Lower leg skin (tissue), 4 donors: ENCODE measurements around the gene SLC35G2. TPM values are rescaled to one million over a fixed set of nuclear protein-coding genes. Genes with fewer than 3 reads are reported as not detected.
"Not testable (repeated sequence)": the region's sequence is repeated elsewhere in the genome, so short reads cannot be mapped to it uniquely, and the experiment has no call there.

Experiments
- DNase-seq, 2 donors: peaks; one replicate each; pipeline ENCODE4 v3.0.0-alpha.2; 2019; ENCODE audit warnings: low spot score in 2 of 2
- H3K4me3 ChIP-seq: fragments of 200-600 bp; sonication (generic); 2 replicates; pipeline ENCODE4 v1.5.1; 2017; ENCODE audit warnings: mild to moderate bottlenecking, low read depth; ENCODE audit not compliant: poor library complexity, severe bottlenecking
- POLR2A ChIP-seq, 2 donors: fragments of 450-650 bp; IDR thresholded peaks; one replicate each; pipeline ENCODE4 v1.6.1; 2016 to 2017; ENCODE audit warnings: antibody characterized with exemption in 2 of 2, mild to moderate bottlenecking in 1 of 2, moderate library complexity in 1 of 2
- WGBS, 2 donors: methylation state at CpG; one replicate each; pipeline ENCODE4 v1.1.5; 2018; 5-methylcytosine and 5-hydroxymethylcytosine counted together
- intact Hi-C: fragments of 100-400 bp; cut with DNase I; formaldehyde crosslinking; loops from one replicate; pipeline ENCODE4 v1.15.0; 2023; ENCODE audit warnings: low total_unique reads
- total RNA-seq, 4 donors: library from RNA; depleted of rRNA; stranded (reverse); fragments of >200 nt; gene quantifications; one replicate each; pipeline ENCODE4 v1.1.0, GENCODE V29; 2016
- TF ChIP-seq, protein P1 (sequence below), 3 donors: fragments of 450-650 bp; IDR thresholded peaks; one replicate each; pipeline ENCODE4 v1.5.1; 2016; ENCODE audit warnings: antibody characterized with exemption in 3 of 3, mild to moderate bottlenecking in 3 of 3, moderate library complexity in 2 of 3

SLC35G2 gene
- total RNA-seq, 4 donors from 2014 or later, result 1.6 to 4.1 (median 2.6) TPM

DNA sequence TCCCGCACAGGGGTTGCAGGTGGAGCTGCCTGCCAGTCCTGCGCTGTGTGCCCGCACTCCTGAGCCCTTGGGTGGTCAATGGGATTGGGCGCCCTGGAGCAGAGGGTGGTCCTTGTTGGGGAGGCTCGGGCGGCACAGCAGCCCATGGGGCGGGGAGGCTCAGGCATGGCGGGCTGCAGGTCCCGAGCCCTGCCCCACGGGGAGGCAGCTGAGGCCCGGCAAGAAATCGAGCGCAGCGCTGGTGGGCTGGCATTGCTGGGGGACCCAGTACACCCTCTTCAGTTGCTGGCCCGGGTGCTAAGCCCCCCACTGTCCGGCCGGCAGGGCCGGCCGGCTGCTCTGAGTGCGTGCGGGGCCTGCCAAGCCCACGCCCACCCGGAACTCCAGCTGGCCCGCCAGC, 71.0 kb downstream of the SLC35G2 start:
- WGBS, 2 donors, result 84 to 89% methylated on average over 23 to 24 of the region's 24 CpGs
- intact Hi-C loops, result no loop called here
- TF ChIP-seq, protein P1, sequence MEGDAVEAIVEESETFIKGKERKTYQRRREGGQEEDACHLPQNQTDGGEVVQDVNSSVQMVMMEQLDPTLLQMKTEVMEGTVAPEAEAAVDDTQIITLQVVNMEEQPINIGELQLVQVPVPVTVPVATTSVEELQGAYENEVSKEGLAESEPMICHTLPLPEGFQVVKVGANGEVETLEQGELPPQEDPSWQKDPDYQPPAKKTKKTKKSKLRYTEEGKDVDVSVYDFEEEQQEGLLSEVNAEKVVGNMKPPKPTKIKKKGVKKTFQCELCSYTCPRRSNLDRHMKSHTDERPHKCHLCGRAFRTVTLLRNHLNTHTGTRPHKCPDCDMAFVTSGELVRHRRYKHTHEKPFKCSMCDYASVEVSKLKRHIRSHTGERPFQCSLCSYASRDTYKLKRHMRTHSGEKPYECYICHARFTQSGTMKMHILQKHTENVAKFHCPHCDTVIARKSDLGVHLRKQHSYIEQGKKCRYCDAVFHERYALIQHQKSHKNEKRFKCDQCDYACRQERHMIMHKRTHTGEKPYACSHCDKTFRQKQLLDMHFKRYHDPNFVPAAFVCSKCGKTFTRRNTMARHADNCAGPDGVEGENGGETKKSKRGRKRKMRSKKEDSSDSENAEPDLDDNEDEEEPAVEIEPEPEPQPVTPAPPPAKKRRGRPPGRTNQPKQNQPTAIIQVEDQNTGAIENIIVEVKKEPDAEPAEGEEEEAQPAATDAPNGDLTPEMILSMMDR (IDR thresholded peaks at IDR 0.05), result no peak
- no peak for TF ChIP-seq POLR2A (IDR thresholded peaks at IDR 0.05)
- no peak for DNase-seq
- no peak overlapping the region for H3K4me3 ChIP-seq

DNA sequence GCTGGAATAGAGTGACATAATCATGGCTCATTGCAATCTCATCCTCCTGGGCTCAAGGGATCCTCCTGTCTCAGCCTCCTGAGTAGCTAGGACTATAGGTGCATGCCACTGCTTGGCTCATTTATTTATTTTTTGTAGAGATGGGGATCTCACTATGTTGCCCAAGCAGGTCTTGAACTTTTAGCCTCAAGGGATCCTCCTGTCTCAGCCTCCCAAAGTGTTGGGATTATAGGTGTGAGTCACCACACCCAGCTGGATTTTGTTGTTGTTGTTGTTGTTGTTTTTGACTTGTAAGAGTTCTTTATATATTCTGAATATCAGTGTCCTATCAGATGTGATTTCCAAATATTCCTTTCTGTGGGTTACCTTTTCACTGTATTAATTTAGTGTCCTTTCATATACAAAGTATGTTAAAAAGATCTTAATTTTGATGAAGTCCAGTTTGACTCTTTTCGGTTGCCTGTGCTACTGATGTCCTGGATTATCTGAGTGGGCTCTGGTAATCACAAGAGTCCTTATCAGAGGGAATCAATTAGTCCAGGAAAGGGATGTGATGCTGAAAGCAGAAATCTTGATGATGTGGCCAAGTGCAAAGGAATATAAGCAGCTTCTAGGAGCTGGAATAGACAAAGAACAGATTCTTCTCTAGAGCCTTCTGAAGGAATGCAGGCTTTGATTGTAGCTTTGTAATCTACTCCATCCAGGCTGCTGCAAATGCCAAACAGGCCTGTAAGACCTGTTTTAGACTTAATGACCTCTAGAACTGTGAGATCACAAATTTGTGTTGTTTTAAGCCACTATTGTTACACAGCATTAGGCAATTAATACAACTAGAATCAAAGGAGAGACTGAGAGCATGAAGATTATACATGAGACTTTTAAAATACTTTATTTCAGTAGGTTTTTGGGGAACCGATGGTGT, 73.3 kb downstream of the SLC35G2 start:
- WGBS, 2 donors, result 49 to 50% methylated on average over 2 of the region's 2 CpGs
- no peak overlapping the region for H3K4me3 ChIP-seq
- no peak for DNase-seq
- no peak for TF ChIP-seq POLR2A (IDR thresholded peaks at IDR 0.05)
- TF ChIP-seq, protein P1 (IDR thresholded peaks at IDR 0.05), result no peak
- intact Hi-C loops, result no loop called here

DNA sequence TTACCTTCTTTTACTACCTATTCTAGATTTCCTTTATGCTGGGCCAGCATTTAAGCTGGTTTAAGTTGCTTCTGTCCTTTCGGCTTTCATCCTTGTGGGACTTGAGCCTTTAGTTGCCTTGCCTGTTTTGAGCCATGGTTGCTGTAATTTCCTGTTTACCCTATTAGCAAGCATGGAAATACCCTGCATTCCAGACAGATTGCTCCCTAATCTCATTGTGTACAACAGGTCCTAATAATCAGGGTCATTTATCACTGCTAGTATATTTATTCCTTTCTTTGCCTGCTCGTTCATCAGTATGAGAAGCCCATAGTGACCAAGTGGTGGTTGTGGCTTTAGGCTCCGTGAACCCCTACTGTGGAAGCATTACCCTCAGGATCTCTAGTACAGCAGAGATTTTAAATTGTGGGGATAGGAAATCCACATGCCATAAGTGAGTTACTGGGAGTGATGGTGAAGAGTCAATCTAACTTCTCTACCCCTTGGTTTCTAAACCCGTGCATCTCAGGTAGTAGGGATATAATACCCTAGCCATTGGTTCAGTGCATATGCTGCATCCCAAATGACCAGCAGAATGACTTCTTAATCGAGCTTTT, 75.0 kb downstream of the SLC35G2 start:
- intact Hi-C loops, result no loop called here
- TF ChIP-seq, protein P1 (IDR thresholded peaks at IDR 0.05), result no peak
- TF ChIP-seq POLR2A (IDR thresholded peaks at IDR 0.05), result no peak
- H3K4me3 ChIP-seq, result no peak overlapping the region
- DNase-seq, result no peak
- WGBS, 2 donors, result 59 to 64% methylated on average over 5 of the region's 5 CpGs

DNA sequence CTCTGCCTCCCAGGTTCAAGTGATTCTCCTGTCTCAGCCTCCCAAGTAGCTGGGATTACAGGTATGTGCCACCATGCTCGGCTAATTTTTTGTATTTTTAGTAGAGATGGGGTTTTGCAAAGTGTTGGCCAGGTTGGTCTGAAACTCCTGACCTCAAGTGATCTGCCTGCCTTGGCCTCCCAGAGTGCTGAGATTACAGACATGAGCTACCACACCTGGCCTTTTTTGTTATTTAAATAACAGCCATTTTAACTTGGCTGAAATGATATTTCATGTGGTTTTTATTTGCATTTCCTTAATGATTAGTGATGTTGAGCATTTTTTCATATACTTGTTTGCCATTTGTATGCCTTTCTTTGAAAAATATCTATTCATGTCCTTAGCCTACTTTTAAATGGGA, 78.2 kb downstream of the SLC35G2 start:
- WGBS, 2 donors, result 92 to 95% methylated on average over 1 of the region's 1 CpG
- intact Hi-C loops, DNase-seq, H3K4me3 ChIP-seq: not testable (repeated sequence)

GRCh38 chr3:136898549-136898948, 79.6 kb downstream of the SLC35G2 start:
- intact Hi-C loops, result no loop called here
- DNase-seq, result no peak
- TF ChIP-seq, protein P1 (IDR thresholded peaks at IDR 0.05), result no peak
- TF ChIP-seq POLR2A (IDR thresholded peaks at IDR 0.05), result no peak
- 67 to 73% methylated on average over 4 of the region's 4 CpGs for WGBS, 2 donors
- H3K4me3 ChIP-seq, result no peak overlapping the region

- TF ChIP-seq, protein P1 (IDR thresholded peaks at IDR 0.05), result no peak
- TF ChIP-seq POLR2A (IDR thresholded peaks at IDR 0.05), result no peak
- 66 to 83% methylated on average over 2 of the region's 2 CpGs for WGBS, 2 donors
- intact Hi-C loops, result no loop called here
- no peak for DNase-seq
- no peak overlapping the region for H3K4me3 ChIP-seq
These were observed 80.0 kb downstream of the SLC35G2 start for GRCh38 chr3:136898954-136899353.
